Measurements from ENCODE around the gene CEP112. TPM values are rescaled to one million over a fixed set of nuclear protein-coding genes. Genes with fewer than 3 reads are reported as not detected.
A peak's percentile ranks its signal among the peaks of the same experiment; 100 is the strongest.
"Not testable (repeated sequence)": the region's sequence is repeated elsewhere in the genome, so short reads cannot be mapped to it uniquely, and the experiment has no call there.

CEP112 gene
- total RNA-seq, 1 experiment from 2014 or later, result 1.3 TPM

DNA sequence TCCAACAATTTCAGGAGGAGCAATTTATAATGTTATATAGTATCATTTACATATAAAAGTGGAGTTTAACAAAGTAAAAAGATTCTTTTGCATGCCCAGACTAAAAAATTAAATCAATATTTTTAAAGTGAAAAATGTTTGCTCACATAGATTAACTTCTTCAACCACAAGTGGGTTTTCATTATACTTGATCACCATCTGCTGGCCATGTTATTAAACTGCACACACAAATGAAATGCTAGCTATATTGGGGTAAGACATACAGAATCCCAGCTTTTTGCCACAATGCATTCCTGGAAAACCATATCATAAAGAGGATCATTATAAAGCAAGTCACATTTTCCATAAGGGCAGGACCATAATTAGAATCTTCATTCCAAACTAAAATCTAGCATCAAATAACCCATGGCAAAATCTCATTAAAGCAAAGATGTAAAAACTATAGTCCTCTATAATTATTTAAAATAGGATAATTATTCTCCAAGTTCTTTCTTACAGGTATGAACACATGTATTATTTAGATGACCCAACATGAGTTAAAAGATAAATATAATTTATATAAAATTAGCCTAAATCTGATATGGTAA lies 26.3 kb downstream of the CEP112 start:
- peak; percentile 92 for DNase-seq (ENCODE audit: low spot score)

DNA sequence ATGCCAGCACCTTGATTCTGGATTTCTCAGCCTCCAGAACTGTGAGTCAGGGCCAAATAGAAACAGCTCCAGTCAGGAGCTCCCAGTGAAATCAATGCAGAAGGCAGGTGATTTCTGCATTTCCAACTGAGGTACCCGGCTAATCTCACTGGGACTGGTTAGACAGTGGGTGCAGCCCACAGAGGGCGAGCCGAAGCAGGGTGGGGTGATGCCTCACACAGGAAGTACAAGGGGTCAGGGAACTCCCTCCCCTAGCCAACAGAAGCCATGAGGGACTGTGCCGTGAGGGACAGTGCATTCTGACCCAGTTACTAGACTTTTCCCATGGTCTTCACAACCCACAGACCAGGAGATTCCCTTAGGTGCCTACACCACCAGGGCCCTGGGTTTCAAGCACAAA lies 36.9 kb downstream of the CEP112 start:
- not testable (repeated sequence) for DNase-seq (ENCODE audit: low spot score)

DNA sequence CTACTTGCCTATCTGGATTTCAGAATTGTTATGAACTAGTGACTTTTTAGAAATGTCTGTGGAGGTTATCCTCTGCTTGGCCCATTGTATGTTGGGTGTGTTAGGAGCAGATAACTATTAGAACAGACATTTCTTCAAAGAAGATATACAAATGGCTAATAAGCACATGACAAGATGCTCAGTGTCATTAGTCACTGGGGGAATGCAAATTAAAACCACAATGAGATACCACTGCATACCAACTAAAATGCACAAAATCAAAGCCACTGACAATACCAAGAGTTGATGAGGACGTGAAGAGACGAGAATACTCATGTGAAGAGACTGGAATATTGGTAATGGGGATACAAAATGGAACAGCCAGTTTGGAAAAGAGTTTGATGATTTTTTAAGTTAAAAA lies 39.2 kb downstream of the CEP112 start:
- DNase-seq (ENCODE audit: low spot score), result no peak

DNA sequence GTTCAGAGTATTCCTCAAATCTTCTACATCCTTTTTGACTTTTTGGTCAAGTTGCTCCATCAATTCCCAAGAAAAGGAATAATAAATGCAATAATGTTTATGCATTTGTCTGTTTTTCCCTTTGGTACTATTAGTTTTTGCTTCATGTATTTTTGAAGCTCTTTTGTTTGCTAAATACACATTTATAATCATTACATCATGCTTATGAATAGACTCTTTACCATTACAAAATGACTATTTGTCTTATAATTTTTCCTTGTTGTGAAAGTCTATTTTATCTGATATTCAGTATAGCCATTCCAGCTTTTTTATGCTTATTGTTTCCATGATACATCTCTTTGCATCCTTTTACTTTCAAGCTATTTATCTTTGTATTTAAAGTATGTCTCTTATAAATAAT lies 41.2 kb downstream of the CEP112 start:
- DNase-seq (ENCODE audit: low spot score), result no peak

DNA sequence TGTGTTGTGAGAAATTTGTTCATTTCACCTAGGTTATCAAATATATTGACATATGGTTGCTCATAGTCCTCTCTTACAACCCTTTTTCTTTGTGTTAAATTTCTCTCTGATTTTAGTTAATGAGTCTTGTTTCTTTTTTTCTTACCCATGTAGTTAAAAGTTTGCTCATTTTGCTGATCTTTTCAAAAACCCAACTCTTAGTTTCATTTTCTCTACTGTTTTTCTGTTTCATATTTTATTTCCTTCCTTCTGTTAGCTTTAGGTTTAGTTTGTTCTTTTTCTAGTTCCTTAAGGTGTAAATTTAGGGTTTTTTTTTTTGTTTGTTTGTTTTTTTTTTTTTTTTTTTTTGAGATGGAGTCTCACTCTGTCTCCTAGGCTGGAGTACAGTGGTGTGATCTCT lies 42.4 kb downstream of the CEP112 start:
- DNase-seq (ENCODE audit: low spot score), result no peak

DNA sequence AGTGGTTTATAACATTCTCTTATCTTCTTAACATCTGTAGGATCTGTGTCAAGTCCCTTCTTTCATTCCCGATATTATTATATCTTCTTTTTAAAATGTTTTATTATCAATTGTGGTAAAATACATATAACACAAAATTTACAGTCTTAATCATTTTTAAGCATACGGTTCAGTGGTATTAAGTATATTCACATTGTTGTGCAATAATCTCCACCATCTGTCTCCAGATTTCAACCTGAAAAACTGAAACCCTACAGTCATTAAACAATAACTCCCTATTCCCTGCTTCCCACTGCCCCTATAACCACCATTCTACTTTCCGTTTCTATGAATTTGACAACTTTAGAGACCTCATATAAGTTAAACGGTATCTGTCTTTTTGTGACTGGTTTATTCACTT lies 45.5 kb downstream of the CEP112 start:
- no peak for DNase-seq (ENCODE audit: low spot score)

DNA sequence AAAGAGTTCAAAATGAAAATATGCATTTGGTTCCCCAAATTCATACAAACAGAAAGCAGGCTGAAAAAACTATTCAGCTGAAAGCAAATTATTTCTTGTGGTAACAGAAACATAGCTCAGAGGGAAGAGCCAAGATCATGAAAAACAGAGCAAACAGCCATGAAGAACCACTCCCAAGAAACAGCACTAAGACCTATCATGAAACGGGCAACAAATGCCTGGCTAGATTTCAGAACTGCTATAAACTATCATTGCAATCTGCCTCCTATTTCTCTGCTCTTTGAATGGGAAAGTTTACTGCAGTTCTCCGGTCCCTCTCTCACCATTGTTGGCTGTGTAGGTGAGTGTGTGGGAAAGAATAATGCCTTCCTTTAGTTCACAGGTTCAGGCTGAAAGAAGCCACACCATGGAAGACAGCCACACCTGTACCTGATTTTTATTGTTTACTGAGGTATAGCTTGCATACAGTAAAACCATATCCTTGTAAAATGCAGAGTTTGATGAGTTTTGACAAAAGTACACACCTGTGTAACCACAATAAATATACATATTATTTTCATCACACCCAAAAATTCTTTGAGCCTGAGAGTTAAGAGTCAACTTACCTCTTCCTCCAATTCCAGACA lies 48.2 kb downstream of the CEP112 start:
- peak; percentile 12 for DNase-seq (ENCODE audit: low spot score)

DNA sequence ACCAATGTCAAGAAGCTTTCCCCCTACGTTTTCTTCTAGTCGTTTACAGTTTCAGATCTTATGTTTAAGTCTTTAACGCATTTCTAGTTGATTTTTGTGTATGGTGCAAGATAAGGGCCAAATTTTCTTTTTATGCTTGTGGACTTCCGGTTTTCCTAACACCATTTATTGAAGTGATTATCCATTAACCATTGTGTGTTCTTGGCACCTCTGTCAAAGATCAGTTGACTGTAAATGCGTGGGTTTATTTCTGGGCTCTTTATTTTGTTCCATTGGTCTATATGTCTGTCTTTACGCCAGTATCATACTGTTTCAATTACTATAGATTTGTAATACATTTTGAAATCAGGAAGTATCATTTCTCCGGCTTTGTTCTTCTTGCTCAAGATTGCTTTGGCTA lies 49.5 kb downstream of the CEP112 start:
- peak; percentile 49 for DNase-seq (ENCODE audit: low spot score)

DNA sequence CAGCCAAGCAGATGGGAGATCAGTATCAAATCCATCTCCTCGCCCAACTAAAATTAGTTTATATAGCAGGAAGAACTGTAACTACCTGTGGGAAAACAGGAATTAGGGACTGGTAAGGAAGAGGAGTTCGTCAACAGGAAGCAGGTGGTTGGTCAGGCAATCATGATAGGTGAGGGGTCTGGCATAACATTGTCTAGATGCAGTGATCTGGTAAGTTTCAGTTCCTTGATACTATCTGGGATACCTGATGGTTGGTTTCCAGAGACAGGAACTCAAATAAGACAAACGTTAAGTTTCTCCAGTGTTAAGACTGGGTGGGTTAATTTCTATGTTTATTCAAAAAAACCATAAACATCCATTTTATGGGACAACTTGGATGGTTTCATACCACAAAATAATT lies 53.8 kb downstream of the CEP112 start:
- no peak for DNase-seq (ENCODE audit: low spot score)

DNA sequence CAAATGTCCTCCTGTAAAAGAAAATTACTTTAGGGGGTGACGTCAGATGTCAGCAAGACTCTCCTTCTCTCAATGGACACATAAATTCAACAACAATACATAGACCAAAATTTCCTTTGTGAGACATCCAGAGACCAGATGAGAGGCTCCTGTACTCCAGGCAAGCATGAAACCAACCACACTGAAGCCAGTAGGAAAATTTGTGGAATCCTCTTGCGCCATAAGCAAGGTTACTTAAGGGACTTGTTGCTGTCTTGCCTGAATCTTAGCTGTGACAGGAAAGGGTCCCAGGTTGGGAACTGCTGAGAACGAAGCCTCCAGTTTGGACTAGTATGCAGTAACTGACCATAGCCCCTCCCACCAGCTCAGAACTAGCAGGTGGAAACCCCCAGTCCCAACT lies 56.0 kb downstream of the CEP112 start:
- no peak for DNase-seq (ENCODE audit: low spot score)

DNA sequence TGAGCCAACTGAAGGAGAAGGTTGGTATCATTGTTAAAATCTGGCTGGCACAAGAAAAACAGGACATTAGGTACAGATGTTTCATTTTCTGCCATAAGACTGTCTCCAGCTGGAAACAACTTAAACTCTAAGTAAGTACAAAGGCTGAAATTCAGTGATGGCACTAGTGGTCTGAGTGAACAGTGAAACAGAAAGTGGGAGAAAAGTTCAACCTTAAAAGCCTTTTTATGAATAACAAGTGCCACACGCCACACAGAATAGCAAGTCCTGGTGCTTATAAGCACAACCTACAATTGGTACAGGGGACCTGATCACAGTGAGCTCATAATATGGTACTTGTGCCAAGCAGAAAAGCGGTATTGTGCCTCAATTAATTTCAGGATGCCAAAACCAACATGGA lies 56.7 kb downstream of the CEP112 start:
- DNase-seq (ENCODE audit: low spot score), result no peak

DNA sequence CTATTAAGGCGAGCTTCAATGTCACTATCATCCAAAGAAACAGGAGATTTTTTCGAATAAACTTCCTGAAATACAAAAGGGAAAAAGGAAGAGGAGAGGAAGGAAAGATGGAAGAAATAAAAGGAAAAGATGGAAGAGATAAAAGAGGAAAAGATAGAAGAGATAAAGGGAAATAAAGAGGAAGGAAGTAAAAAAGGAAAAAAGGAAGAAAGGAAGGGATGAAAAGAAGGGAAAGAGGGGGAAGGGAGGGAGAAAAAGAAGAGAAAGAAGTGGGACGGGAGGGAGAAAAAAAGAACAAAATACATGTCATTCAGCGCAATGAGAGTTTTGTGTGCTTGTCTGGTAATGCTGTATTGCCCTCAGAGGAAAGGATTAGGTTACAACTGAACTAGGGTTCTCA lies 62.2 kb downstream of the CEP112 start:
- no peak for DNase-seq (ENCODE audit: low spot score)

DNA sequence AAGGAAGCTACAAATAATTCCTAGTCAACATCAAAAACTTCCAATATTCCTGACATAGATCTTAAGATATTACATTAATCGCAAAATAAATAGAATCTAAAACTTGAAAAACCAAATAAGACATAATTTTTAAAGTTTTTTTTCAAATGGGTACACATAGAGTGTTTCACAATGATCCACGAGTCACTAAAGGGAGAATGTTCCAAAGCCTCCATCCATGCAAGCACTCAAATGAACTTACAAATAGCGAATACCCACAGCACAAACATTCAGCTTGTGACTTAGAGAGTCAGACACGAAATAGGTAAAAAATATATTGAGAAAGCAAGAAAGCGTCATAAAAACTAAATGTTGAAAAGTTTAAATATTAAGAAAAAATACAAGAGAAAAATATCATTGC lies 65.7 kb downstream of the CEP112 start:
- no peak for DNase-seq (ENCODE audit: low spot score)

DNA sequence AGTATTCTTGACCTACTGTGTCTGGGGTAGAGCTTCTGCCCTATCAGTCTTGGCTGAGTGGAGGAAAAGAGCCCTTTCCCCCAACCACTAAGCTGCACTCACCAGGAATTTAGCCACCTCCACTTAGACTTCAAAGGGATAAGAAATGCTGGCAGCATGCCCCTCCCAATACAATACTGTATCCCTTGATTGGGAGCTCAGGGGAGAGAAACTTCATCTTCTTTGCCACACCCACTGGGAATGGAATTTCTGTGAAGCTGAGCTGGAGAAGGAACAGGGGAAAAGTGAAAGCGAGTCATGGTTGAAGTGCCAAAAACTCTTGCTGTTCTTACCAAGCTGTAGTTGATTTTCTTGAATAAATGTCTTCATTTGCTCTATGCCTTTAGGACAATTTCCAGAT lies 68.8 kb downstream of the CEP112 start:
- DNase-seq (ENCODE audit: low spot score), result no peak

DNA sequence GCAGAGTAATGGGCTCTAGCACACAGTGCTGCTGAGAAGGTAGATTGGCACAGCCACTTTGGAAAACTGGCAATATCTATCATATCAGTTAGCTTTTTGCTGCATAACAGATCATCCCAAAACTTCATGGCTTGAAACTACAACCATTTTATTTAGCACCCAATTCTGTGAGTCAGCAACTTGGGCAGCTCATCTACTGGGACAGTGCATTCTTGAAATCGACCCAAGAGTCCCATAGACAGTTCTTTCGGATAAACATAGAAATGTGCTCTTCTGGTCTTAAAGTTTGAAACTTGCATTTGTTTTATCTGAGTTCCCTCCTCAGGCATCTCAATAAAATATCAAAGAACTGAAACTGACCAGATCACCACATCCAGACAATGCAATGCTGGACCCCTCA lies 76.7 kb downstream of the CEP112 start:
- no peak for DNase-seq (ENCODE audit: low spot score)

DNA sequence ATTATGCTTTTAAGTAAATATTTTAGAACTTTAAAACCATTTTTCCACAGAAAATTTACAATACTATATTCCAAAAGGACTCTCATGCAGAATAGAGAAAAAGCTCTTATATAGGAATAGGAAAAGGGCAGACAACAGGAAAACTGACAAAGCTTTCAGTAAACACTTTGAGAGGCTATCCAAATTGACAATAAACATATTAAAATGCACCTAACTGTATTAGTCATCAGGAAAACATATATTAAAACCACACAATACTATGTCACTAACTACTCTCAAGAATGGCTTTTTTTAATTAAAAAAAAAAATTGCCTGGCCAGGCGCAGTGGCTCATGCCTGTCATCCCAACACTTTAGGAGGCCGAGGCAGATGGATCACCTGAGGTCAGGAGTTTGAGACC lies 77.3 kb downstream of the CEP112 start:
- no peak for DNase-seq (ENCODE audit: low spot score)

DNA sequence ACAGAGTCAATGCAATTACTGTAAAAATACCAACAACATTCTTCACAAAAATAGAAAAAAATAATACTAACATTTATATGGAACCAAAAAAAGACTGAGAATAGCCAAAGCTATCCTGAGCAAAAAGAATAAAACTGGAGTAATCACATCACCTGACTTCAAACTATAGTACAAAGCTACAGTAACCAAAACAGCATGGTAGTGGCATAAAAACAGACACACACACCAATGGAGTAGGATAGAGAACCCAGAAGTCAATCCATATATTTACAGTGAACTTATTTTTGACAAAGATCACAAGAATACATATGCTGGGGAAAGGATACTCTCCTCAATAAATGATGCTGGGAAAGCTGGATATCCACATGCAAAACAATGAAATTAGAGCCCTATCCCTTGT lies 84.2 kb downstream of the CEP112 start:
- no peak for DNase-seq (ENCODE audit: low spot score)

DNA sequence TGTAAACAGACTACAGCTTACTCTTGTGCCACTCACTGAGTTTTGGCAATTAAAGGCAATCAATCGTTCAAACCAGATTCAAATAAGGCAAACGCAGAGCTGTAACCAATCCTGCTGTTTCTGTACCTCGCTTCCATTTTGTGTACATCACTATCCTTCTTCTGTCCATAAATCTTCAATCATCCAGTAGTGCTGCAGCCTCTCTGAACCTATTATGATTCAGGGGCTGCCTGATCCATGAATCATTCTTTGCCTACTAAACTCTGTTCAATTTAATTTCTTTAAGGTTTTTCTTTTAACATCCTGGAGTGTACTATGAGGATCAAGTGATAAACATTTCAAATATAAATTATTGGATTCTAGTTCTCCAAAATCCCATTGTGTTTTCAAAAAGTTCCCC lies 93.9 kb downstream of the CEP112 start:
- DNase-seq (ENCODE audit: low spot score), result no peak

DNA sequence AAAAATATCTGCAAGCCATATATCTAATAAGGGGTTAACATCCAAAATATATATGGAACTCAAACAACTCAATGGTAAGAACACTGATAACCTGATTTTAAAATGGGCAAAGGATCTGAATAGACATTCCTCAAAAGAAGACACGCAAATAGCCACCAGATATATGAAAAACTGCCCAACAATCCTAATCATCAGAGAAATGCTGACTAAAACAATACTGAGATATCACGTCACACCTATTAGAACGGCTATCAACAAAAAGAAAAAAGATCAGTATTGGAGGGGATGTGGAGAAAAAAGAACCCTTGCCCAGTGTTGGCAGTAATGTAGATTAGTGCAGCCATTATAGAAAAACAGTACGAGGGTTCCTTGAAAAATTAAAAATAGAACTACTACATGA lies 97.2 kb downstream of the CEP112 start:
- DNase-seq (ENCODE audit: low spot score), result no peak

DNA sequence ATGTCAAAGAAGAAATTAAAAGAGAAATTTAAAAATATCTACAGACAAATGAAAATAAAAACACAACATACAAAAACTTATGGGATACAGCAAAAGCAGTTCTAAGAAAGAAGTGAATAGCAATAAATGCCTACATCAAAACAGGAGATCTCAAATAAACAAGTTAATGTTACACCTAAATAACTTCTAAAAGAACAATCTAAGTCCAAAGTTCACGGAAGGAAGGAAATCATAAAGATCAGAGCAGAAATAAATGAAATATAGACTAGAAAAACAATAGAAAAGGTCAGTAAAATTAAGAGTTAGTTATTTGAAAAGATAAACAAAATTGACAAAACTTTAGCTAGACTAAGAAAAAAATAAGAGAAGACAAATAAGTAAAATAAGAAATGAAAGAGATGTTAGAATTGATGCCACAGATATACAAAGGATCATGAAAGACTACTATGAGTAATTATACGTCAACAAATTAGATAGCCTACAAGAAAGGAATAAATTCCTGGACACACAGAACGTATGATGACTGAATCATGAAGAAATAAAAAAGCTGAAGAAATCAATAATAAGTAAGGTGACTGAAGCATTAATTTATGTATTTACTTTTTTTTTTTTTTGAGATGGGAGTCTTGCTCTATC lies 100.4 kb downstream of the CEP112 start:
- DNase-seq (ENCODE audit: low spot score), result peak; percentile 81

DNA sequence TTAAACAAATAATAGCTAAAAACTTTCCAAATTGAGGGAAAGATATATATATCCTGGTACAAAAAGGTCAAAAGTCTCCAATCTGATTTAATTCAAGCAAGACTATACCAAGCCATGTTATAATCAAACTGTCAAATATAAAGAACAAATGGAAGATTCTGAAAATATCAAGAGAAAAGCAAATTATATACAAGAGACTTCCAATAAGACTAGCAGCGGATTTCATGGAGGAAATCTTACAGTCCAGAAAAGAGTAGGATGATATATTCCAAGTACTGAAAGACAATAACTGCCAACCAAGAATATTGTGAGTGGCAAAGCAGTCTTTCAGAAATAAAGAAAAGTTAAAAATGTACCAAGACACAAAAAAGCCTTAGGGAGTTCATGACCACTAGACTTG lies 102.2 kb downstream of the CEP112 start:
- no peak for DNase-seq (ENCODE audit: low spot score)

DNA sequence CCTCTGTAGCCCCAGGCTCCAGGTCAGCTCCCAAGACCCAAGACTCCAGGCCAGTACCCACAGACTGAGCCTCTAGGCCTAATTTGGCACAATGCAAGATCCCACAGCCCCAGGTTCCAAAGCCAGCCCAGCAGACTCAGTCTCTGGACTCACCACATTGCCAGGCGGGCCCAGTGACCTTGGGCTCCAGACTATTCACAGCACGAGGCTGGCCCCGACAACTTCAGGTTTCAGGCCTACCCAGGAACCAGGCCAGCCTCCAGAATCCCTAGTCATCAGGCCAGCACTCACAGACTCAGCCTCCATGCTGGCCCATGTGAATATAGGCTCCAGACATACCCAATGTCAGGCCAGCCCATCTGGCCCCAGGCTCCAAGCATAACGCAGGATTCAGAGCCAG lies 103.8 kb downstream of the CEP112 start:
- no peak for DNase-seq (ENCODE audit: low spot score)

DNA sequence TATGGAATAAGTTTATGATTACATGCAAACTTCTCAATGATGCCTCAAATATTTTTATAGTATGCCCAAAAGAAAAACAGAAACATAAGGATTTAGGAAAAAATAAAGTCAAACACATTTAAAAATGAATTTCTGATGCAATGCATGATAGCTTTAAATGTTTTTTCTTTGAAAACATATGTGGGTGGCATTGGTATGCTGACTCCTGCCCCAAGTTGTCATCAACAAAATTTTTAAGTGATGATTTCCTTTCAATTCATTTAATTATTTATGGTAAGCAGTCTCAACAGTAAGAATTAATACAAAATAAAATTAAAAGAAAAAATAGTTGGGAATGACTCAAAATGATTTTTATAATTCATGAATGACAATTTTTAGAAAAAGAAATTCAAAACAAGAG lies 104.9 kb downstream of the CEP112 start:
- DNase-seq (ENCODE audit: low spot score), result no peak

DNA sequence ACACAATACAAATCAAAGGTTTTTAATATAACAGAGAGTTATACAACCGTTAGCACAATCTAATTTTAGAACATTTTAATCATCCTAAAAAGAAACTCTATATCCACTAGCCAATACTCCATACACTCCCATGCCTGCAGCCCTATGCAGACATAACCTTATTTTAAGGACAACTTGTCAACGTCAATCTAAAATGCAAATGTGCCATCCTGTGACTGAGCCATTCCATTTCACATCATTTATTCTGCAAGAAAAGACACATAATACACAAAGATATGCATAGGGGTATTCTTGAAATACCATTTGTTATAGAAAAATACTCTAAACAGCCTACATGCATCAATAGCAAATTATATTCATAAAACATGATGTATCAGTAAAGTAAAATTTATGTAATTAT lies 106.7 kb downstream of the CEP112 start:
- DNase-seq (ENCODE audit: low spot score), result no peak
